ENCODE data around the gene ROBO4. TPM values are rescaled to one million over a fixed set of nuclear protein-coding genes. Genes with fewer than 3 reads are reported as not detected.
A peak's percentile ranks its signal among the peaks of the same experiment; 100 is the strongest.

The ROBO4 gene
- total and polyA plus RNA-seq, 5 donors from 2014 or later, result 0.05 to 1.0 TPM; not detected in 3

DNA sequence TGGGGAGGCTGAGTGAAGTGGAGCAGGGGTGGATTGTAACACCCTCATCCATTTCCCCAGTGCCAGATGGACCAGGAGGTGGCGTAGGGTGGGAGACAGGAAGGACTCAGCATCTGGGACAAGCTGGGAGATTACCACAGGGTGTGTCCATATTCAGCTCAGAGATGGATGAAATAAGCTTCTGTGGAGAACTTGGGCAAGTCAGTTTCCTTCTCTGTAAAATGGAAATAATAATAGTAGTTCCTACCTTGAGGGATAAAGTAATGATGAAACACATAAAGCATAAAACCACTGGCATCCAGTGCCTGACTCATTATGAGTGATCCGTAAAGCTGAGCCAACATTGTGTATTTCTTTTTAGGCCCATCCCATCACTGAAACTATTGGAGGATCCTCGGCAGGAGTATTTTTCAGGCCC lies 607 bp upstream of the ROBO4 start:
- H3K4me3 Mint-ChIP-seq, result no peak overlapping the region
- DNase-seq, result no peak
- Histone ChIP-seq H3K4me1 (ENCODE audit: control insufficient read depth, insufficient read depth, low read length, poor library complexity, severe bottlenecking) (no peaks in the 10 kb centered on the region), H3K9me3 (ENCODE audit: control insufficient read depth in 2 of 2, low read length in 2 of 2) (no peaks in the 10 kb centered on the region), H3K27ac (ENCODE audit: insufficient read depth, low read length, poor library complexity, severe bottlenecking) (no peak overlapping the region), H3K27me3 (ENCODE audit: control insufficient read depth, insufficient read depth, low read length) (peaks cover 12% of the 10 kb centered on the region), H3K36me3 (ENCODE audit: control insufficient read depth, insufficient read depth, low read length) (no peaks in the 10 kb centered on the region), H3K4me3 (ENCODE audit: low read depth, low read length) (no peak overlapping the region)
- H3K4me1 Mint-ChIP-seq, result peaks cover 0 to 3% (median 0%) of the 10 kb centered on the region in 4 donors
- H3K27me3 Mint-ChIP-seq, result peaks cover 12% of the 10 kb centered on the region
- H3K27ac Mint-ChIP-seq, result no peak overlapping the region
- no peaks in the 10 kb centered on the region for H3K36me3 Mint-ChIP-seq
- no peaks in the 10 kb centered on the region for H3K9me3 Mint-ChIP-seq
- no peak for ATAC-seq (ENCODE audit: low read depth in 2 of 2)

DNA sequence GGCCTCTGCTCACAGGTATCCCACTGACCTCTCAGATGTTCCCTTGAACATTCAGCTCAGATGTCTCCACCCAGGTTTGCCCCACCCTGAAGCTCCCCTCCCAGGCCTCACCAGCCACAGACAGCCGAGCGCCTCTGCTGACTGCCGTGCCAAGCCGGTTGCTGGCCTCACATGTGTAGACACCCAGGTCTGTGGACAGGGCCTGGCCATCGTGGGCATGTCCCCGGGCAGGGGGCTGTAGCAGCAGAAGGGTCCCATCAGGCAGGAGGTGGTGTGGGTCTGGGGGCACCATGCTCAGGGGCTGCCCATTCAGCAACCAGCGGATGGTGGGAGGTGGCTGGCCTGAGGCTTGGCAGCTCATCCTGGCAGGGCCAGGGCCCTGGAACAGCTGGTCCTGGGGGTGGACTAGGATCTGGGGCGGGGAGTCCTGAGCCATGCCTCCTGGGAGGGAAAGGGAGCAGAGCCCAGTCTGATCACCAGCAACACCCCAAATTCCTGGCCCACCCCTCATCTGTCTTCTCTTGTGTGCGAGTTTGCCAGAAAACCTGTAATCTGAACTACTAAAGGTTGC lies 759 bp downstream of the ROBO4 start:
- H3K27me3 Mint-ChIP-seq, result peaks cover 10% of the 10 kb centered on the region
- DNase-seq, result no peak
- peaks cover 8% of the 10 kb centered on the region for H3K27me3 ChIP-seq (ENCODE audit: control insufficient read depth, insufficient read depth, low read length)
- H3K9me3 ChIP-seq (ENCODE audit: control insufficient read depth in 2 of 2, low read length in 2 of 2), result no peaks in the 10 kb centered on the region
- no peaks in the 10 kb centered on the region for H3K9me3 Mint-ChIP-seq
- H3K4me1 Mint-ChIP-seq, result peaks cover 0 to 4% (median 2%) of the 10 kb centered on the region in 4 donors
- H3K4me3 Mint-ChIP-seq, result no peak overlapping the region
- no peak overlapping the region for H3K4me3 ChIP-seq (ENCODE audit: low read depth, low read length)
- H3K4me1 ChIP-seq (ENCODE audit: control insufficient read depth, insufficient read depth, low read length, poor library complexity, severe bottlenecking), result no peaks in the 10 kb centered on the region
- H3K27ac ChIP-seq (ENCODE audit: insufficient read depth, low read length, poor library complexity, severe bottlenecking), result no peak overlapping the region
- no peak overlapping the region for H3K27ac Mint-ChIP-seq
- no peaks in the 10 kb centered on the region for H3K36me3 Mint-ChIP-seq
- H3K36me3 ChIP-seq (ENCODE audit: control insufficient read depth, insufficient read depth, low read length), result no peaks in the 10 kb centered on the region
- ATAC-seq (ENCODE audit: low read depth in 2 of 2), result no peak

DNA sequence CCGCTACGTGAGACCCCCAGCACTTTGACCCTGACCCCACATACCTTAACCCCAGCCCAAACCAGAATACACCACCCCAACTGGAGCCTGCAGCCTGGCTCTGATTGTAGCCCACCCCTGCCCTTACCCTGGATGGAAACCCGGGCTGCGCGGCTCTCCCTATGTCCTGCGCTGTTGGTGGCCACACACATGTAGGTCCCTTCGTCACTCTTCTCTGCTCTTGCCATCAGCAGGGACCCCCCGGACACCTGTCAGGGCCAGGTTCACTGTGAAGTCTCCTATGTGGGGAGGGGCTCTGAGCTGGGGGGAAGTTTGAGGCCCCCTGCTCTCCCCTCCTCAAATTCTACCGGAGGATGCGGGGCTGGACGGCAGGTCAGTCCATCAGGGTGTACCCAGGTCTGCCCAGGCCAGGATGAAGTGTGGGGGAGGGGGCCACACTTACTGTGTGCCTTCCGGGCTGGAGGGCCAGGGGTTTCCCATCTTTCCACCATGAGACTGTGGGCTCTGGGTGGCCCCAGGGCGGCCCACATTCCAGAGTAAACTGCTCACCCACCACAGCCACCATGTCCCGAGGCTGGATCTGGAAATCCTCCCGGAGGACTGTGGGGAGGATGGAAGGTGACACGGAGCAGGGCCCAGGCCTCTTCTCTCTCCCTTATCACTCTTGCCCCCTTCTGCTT lies 1.5 kb downstream of the ROBO4 start:
- Histone ChIP-seq H3K27ac (ENCODE audit: insufficient read depth, low read length, poor library complexity, severe bottlenecking) (no peak overlapping the region), H3K4me3 (ENCODE audit: low read depth, low read length) (no peak overlapping the region), H3K36me3 (ENCODE audit: control insufficient read depth, insufficient read depth, low read length) (no peaks in the 10 kb centered on the region), H3K9me3 (ENCODE audit: control insufficient read depth in 2 of 2, low read length in 2 of 2) (no peaks in the 10 kb centered on the region), H3K27me3 (ENCODE audit: control insufficient read depth, insufficient read depth, low read length) (peaks cover 2% of the 10 kb centered on the region), H3K4me1 (ENCODE audit: control insufficient read depth, insufficient read depth, low read length, poor library complexity, severe bottlenecking) (no peaks in the 10 kb centered on the region)
- ATAC-seq (ENCODE audit: low read depth in 2 of 2) (no peak), DNase-seq (no peak)
- Mint-ChIP-seq H3K4me1 (peaks cover 0 to 4% (median 2%) of the 10 kb centered on the region in 4 donors), H3K9me3 (no peaks in the 10 kb centered on the region), H3K36me3 (no peaks in the 10 kb centered on the region), H3K27me3 (peaks cover 4% of the 10 kb centered on the region), H3K27ac (peak overlapping the region in 1 of 3 donors; percentile 43), H3K4me3 (no peak overlapping the region)

DNA sequence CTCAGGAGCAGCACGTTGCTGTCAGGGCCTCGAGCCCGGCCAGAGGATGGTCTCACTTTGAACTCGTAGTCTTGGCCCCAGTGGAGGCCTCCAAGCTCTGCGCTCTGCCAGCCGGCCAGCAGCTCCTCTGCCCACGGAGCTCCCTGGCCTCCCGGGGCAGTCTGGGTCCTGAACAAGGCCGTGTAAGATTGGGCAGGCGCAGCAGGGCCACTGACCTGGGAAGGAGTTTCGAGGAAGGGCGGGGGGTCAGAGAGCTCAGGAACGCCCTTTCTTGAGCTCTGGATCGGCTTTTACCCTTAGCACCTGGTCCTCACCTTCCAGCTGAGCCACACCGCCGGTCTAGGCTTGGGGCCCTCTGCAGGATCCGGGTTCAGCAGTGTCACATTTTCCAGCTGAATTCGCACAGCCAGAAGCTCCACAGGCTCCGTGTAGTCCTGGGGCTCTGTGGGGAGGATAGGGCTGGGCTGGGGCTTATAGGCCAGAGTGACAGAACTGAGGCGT lies 2.1 kb downstream of the ROBO4 start:
- H3K9me3 ChIP-seq (ENCODE audit: control insufficient read depth in 2 of 2, low read length in 2 of 2), result no peaks in the 10 kb centered on the region
- DNase-seq (no peak), ATAC-seq (ENCODE audit: low read depth in 2 of 2) (no peak)
- peaks cover 2% of the 10 kb centered on the region for H3K27me3 ChIP-seq (ENCODE audit: control insufficient read depth, insufficient read depth, low read length)
- no peak overlapping the region for H3K4me3 ChIP-seq (ENCODE audit: low read depth, low read length)
- Mint-ChIP-seq H3K9me3 (no peaks in the 10 kb centered on the region), H3K36me3 (no peaks in the 10 kb centered on the region), H3K4me1 (peaks cover 0 to 4% (median 2%) of the 10 kb centered on the region in 4 donors), H3K4me3 (no peak overlapping the region), H3K27me3 (peaks cover 4% of the 10 kb centered on the region), H3K27ac (no peak overlapping the region)
- H3K4me1 ChIP-seq (ENCODE audit: control insufficient read depth, insufficient read depth, low read length, poor library complexity, severe bottlenecking), result no peaks in the 10 kb centered on the region
- no peak overlapping the region for H3K27ac ChIP-seq (ENCODE audit: insufficient read depth, low read length, poor library complexity, severe bottlenecking)
- H3K36me3 ChIP-seq (ENCODE audit: control insufficient read depth, insufficient read depth, low read length), result no peaks in the 10 kb centered on the region

DNA sequence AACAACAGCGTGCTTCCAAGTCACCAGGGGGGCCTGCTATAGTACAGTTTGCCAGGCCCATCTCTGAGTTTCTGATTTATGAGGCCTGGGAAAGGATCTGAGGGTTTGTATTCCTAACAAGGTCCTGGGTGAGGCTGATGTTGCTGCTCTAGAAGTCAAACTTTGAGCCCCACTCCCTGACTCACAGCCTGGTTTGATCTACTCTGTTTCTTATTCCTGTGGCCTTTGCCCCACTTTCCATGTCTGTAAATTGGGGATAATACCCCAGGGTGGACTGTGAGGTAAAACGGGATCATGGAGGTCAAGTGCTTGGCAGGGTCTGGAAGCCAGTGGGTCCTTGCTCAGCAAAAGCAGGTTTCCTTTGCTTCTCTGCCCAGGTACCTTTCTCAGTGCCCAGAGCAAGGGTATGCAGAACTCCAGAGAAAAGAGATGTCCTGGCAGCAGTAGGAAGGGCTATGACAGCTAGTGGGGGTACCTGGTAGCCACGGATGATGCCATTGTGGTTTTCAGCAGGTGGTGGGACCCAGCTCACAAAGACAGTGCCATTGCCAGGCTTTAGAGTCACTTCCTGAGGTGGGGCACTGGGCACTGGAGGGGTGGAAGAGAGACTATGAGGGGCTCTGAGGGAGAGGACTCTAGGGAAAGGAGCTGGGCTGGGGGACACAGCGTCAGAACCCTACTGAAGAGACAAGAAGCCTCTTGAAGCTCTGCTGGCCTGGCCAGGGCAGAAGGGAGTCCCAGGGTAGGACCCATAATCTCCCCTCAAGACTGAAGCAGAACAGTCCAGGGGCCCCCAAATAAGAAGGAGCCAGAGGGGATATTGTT lies 2.8 kb downstream of the ROBO4 start:
- no peak for ATAC-seq (ENCODE audit: low read depth in 2 of 2)
- peaks cover 0 to 4% (median 2%) of the 10 kb centered on the region in 4 donors for H3K4me1 Mint-ChIP-seq
- no peak overlapping the region for H3K27ac ChIP-seq (ENCODE audit: insufficient read depth, low read length, poor library complexity, severe bottlenecking)
- H3K36me3 Mint-ChIP-seq, result no peaks in the 10 kb centered on the region
- H3K4me1 ChIP-seq (ENCODE audit: control insufficient read depth, insufficient read depth, low read length, poor library complexity, severe bottlenecking), result no peaks in the 10 kb centered on the region
- peak overlapping the region in 1 of 3 donors; percentile 48 for H3K27ac Mint-ChIP-seq
- no peaks in the 10 kb centered on the region for H3K36me3 ChIP-seq (ENCODE audit: control insufficient read depth, insufficient read depth, low read length)
- no peaks in the 10 kb centered on the region for H3K27me3 ChIP-seq (ENCODE audit: control insufficient read depth, insufficient read depth, low read length)
- H3K4me3 ChIP-seq (ENCODE audit: low read depth, low read length), result no peak overlapping the region
- DNase-seq, result no peak
- no peaks in the 10 kb centered on the region for H3K9me3 Mint-ChIP-seq
- no peak overlapping the region for H3K4me3 Mint-ChIP-seq
- no peaks in the 10 kb centered on the region for H3K9me3 ChIP-seq (ENCODE audit: control insufficient read depth in 2 of 2, low read length in 2 of 2)
- peaks cover under 1% of the 10 kb centered on the region for H3K27me3 Mint-ChIP-seq

DNA sequence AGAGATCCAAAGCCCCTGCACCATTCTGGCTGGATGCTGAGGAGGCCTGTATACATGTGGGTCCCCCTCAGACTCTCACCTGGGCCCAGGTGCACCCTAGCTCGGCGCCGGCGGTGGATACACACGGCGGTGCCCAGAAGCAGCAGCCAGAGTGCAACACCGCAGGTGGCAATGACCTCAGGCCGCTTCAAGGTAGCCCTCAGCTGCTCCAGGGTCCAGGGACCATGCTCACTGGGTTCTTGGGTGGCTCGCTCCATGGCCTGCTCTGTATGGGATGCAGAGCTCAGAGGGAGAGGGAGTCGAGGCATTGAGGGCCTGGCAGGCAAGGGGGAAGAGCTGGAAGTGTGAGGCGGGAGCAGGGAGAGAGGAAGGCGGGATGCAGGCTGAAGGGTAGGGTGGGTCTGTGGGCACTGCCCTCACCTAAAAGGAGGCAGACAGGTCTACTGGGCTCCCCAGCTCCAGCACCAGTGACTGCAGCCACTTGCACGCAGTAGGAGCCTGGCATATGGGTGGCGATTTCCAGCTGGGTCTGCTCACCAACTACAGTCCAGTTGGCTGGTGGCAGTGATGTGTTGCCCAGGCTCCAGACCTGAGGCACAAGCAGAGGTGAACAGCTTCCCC lies 3.8 kb downstream of the ROBO4 start:
- DNase-seq (no peak), ATAC-seq (ENCODE audit: low read depth in 2 of 2) (no peak)
- no peak overlapping the region for H3K27ac ChIP-seq (ENCODE audit: insufficient read depth, low read length, poor library complexity, severe bottlenecking)
- no peaks in the 10 kb centered on the region for H3K4me1 ChIP-seq (ENCODE audit: control insufficient read depth, insufficient read depth, low read length, poor library complexity, severe bottlenecking)
- no peaks in the 10 kb centered on the region for H3K36me3 Mint-ChIP-seq
- no peak overlapping the region for H3K4me3 ChIP-seq (ENCODE audit: low read depth, low read length)
- peaks cover 0 to 4% (median 2%) of the 10 kb centered on the region in 4 donors for H3K4me1 Mint-ChIP-seq
- H3K9me3 Mint-ChIP-seq, result no peaks in the 10 kb centered on the region
- no peaks in the 10 kb centered on the region for H3K27me3 ChIP-seq (ENCODE audit: control insufficient read depth, insufficient read depth, low read length)
- no peak overlapping the region for H3K27ac Mint-ChIP-seq
- no peaks in the 10 kb centered on the region for H3K9me3 ChIP-seq (ENCODE audit: control insufficient read depth in 2 of 2, low read length in 2 of 2)
- no peak overlapping the region for H3K4me3 Mint-ChIP-seq
- H3K27me3 Mint-ChIP-seq, result no peaks in the 10 kb centered on the region
- no peaks in the 10 kb centered on the region for H3K36me3 ChIP-seq (ENCODE audit: control insufficient read depth, insufficient read depth, low read length)

DNA sequence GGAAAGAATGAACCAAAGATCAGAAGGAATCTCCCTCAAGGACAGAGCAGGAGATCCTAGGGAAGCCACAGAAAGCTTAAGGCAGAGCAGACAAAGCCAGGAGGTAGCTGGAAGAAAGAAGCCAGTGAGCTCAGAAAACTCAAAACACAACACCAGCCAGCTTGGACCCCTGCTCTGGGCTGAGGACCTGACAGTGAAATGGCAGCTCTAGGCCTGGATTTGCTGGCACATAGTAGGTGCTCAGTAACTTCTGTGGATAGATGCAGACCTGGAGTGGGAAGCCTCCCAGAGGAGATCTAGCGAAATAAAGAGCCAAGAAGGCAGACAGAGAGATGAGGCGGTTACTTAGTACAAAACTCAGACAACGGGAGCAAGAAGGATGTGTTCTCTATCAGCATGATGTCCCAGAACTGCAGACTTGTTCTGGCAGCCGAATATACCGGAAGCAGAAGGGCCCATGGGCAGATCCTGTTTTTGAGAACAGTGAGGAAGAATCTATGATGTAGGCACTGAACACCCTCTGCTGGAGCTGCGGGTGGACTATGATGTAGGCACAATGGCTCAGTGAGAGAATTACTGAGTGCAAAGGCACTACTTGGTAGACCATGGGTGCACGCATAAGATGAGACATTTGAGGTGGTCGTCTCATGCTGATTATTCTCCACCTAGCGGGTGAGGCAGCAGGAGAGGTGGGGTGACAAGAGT lies 4.8 kb downstream of the ROBO4 start:
- H3K27ac Mint-ChIP-seq, result no peak overlapping the region
- Histone ChIP-seq H3K9me3 (ENCODE audit: control insufficient read depth in 2 of 2, low read length in 2 of 2) (no peaks in the 10 kb centered on the region), H3K27me3 (ENCODE audit: control insufficient read depth, insufficient read depth, low read length) (no peaks in the 10 kb centered on the region), H3K27ac (ENCODE audit: insufficient read depth, low read length, poor library complexity, severe bottlenecking) (no peak overlapping the region), H3K36me3 (ENCODE audit: control insufficient read depth, insufficient read depth, low read length) (no peaks in the 10 kb centered on the region), H3K4me3 (ENCODE audit: low read depth, low read length) (no peak overlapping the region), H3K4me1 (ENCODE audit: control insufficient read depth, insufficient read depth, low read length, poor library complexity, severe bottlenecking) (no peaks in the 10 kb centered on the region)
- H3K27me3 Mint-ChIP-seq, result peaks cover 5% of the 10 kb centered on the region
- H3K36me3 Mint-ChIP-seq, result no peaks in the 10 kb centered on the region
- DNase-seq (no peak), ATAC-seq (ENCODE audit: low read depth in 2 of 2) (no peak)
- H3K9me3 Mint-ChIP-seq, result no peaks in the 10 kb centered on the region
- no peak overlapping the region for H3K4me3 Mint-ChIP-seq
- peaks cover 0 to 4% (median 2%) of the 10 kb centered on the region in 4 donors for H3K4me1 Mint-ChIP-seq

Measured in CD4-positive, CD25-positive, alpha-beta regulatory T cell (primary cell).